Endodermal cell (in vitro differentiated cells): Measurements from ENCODE around the gene MTFMT. TPM values are rescaled to one million over a fixed set of nuclear protein-coding genes. Genes with fewer than 3 reads are reported as not detected.
"Not testable (repeated sequence)": the region's sequence is repeated elsewhere in the genome, so short reads cannot be mapped to it uniquely, and the experiment has no call there.

Experiments
- DNase-seq: peaks from one replicate; pipeline ENCODE4 v3.0.0-alpha.2; 2017
- H3K27ac ChIP-seq: 2 replicates; pipeline ENCODE4 v1.5.1; 2013; ENCODE audit warnings: mild to moderate bottlenecking, low read depth, low read length, moderate library complexity
- H3K27me3 ChIP-seq: 2 replicates; pipeline ENCODE4 v1.6.1; 2013; ENCODE audit warnings: mild to moderate bottlenecking, low read length, moderate library complexity; ENCODE audit not compliant: insufficient read depth, control insufficient read depth, poor library complexity, severe bottlenecking
- H3K36me3 ChIP-seq: 2 replicates; pipeline ENCODE4 v1.7.0; 2013; ENCODE audit warnings: mild to moderate bottlenecking, low read length, moderate library complexity; ENCODE audit not compliant: control insufficient read depth, insufficient read depth
- H3K4me1 ChIP-seq: one replicate; pipeline ENCODE4 v1.7.0; 2013; ENCODE audit warnings: low read length; ENCODE audit not compliant: control insufficient read depth, insufficient read depth
- H3K4me3 ChIP-seq: 2 replicates; pipeline ENCODE4 v1.5.1; 2013; ENCODE audit warnings: mild to moderate bottlenecking, low read length, moderate library complexity
- H3K9ac ChIP-seq: 2 replicates; pipeline ENCODE4 v1.6.1; 2013; ENCODE audit warnings: mild to moderate bottlenecking, low read length, moderate library complexity; ENCODE audit not compliant: poor library complexity, severe bottlenecking; ENCODE audit errors: extremely low read depth
- H3K9me3 ChIP-seq: 2 replicates; pipeline ENCODE4 v1.6.1; 2013; ENCODE audit warnings: mild to moderate bottlenecking, low read length, moderate library complexity; ENCODE audit not compliant: control insufficient read depth
- H3K27ac Mint-ChIP-seq: 2 replicates; pipeline ENCODE4 v1.8.0; 2020; ENCODE audit warnings: mixed read lengths
- H3K27me3 Mint-ChIP-seq: 2 replicates; pipeline ENCODE4 v1.8.0; 2021; ENCODE audit warnings: mild to moderate bottlenecking, mixed read lengths; ENCODE audit not compliant: insufficient read depth
- H3K36me3 Mint-ChIP-seq: 2 replicates; pipeline ENCODE4 v1.8.0; 2020; ENCODE audit warnings: low read depth, mixed read lengths
- H3K4me1 Mint-ChIP-seq: 2 replicates; pipeline ENCODE4 v1.8.0; 2020; ENCODE audit warnings: mixed read lengths
- H3K4me3 Mint-ChIP-seq: 2 replicates; pipeline ENCODE4 v1.8.0; 2020; ENCODE audit warnings: mild to moderate bottlenecking, moderate library complexity, mixed read lengths
- H3K9me3 Mint-ChIP-seq: 2 replicates; pipeline ENCODE4 v1.8.0; 2020; ENCODE audit warnings: mild to moderate bottlenecking, mixed read lengths
- WGBS, 2 experiments: methylation state at CpG; one replicate each; pipeline versions ENCODE4 v1.1.5 to v1.1.7; 2013; ENCODE audit warnings: missing lambda C conversion rate in 2 of 2, mixed read lengths in 1 of 2; ENCODE audit not compliant: insufficient coverage in 1 of 2, insufficient read length in 1 of 2; 5-methylcytosine and 5-hydroxymethylcytosine counted together
- total RNA-seq, 2 donors: library from RNA; stranded (reverse); fragmentation: NEBNext Ultra II Directional in 1 of 2; extraction: Animal tissue kit (Norgen Biotek cat#: 25700) in 1 of 2; gene quantifications; 2 replicates in 1 of 2; 3 replicates in 1 of 2; pipeline ENCODE4 v1.2.1, GENCODE V29; 2021
- TF ChIP-seq, protein P1 (sequence below): fragments of 200-600 bp; sonication (generic); conservative IDR thresholded peaks from 2 replicates; pipeline ENCODE4 v1.5.0; 2021; ENCODE audit warnings: antibody characterized with exemption, mild to moderate bottlenecking

The MTFMT gene
- total RNA-seq, 2 donors from 2014 or later = 17.8 to 23.2 TPM

- TF ChIP-seq, protein P1, sequence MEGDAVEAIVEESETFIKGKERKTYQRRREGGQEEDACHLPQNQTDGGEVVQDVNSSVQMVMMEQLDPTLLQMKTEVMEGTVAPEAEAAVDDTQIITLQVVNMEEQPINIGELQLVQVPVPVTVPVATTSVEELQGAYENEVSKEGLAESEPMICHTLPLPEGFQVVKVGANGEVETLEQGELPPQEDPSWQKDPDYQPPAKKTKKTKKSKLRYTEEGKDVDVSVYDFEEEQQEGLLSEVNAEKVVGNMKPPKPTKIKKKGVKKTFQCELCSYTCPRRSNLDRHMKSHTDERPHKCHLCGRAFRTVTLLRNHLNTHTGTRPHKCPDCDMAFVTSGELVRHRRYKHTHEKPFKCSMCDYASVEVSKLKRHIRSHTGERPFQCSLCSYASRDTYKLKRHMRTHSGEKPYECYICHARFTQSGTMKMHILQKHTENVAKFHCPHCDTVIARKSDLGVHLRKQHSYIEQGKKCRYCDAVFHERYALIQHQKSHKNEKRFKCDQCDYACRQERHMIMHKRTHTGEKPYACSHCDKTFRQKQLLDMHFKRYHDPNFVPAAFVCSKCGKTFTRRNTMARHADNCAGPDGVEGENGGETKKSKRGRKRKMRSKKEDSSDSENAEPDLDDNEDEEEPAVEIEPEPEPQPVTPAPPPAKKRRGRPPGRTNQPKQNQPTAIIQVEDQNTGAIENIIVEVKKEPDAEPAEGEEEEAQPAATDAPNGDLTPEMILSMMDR = no peak
- Histone ChIP-seq H3K9ac (no peak overlapping the region), H3K9me3 (no peaks in the 10 kb centered on the region), H3K27me3 (no peaks in the 10 kb centered on the region), H3K4me1 (no peaks in the 10 kb centered on the region), H3K27ac (no peak overlapping the region), H3K36me3 (peaks cover 9% of the 10 kb centered on the region), H3K4me3 (no peak overlapping the region)
- Mint-ChIP-seq H3K4me3 (no peak overlapping the region), H3K4me1 (peaks cover 9% of the 10 kb centered on the region), H3K36me3 (peaks cover 26% of the 10 kb centered on the region), H3K27me3 (peaks cover 5% of the 10 kb centered on the region), H3K9me3 (no peaks in the 10 kb centered on the region), H3K27ac (no peak overlapping the region)
- DNase-seq = no peak
- WGBS, 2 experiments = 91 to 100% methylated on average over 2 to 5 of the region's 6 CpGs
Observed at GRCh38 chr15:65026756-65027155, 2.7 kb downstream of the MTFMT start.

GRCh38 chr15:65021488-65021887 is 8.0 kb downstream of the MTFMT start:
- peaks cover 45% of the 10 kb centered on the region for H3K36me3 ChIP-seq
- no peak overlapping the region for H3K9ac ChIP-seq
- Mint-ChIP-seq H3K4me1 (no peaks in the 10 kb centered on the region), H3K9me3 (no peaks in the 10 kb centered on the region), H3K27ac (no peak overlapping the region), H3K36me3 (peaks cover 43% of the 10 kb centered on the region), H3K27me3 (no peaks in the 10 kb centered on the region), H3K4me3 (no peak overlapping the region)
- no peak overlapping the region for H3K4me3 ChIP-seq
- H3K27me3 ChIP-seq = no peaks in the 10 kb centered on the region
- no peak for DNase-seq
- H3K27ac ChIP-seq = no peak overlapping the region
- TF ChIP-seq, protein P1 = no peak
- H3K9me3 ChIP-seq = no peaks in the 10 kb centered on the region
- no peaks in the 10 kb centered on the region for H3K4me1 ChIP-seq

GRCh38 chr15:65020419-65020818 is 9.0 kb downstream of the MTFMT start:
- Mint-ChIP-seq H3K9me3 (no peaks in the 10 kb centered on the region), H3K4me3 (no peak overlapping the region), H3K36me3 (peaks cover 45% of the 10 kb centered on the region), H3K27me3 (no peaks in the 10 kb centered on the region), H3K27ac (no peak overlapping the region), H3K4me1 (no peaks in the 10 kb centered on the region)
- Histone ChIP-seq H3K4me1 (no peaks in the 10 kb centered on the region), H3K9ac (no peak overlapping the region), H3K36me3 (peaks cover 50% of the 10 kb centered on the region), H3K27ac (no peak overlapping the region), H3K9me3 (no peaks in the 10 kb centered on the region), H3K27me3 (no peaks in the 10 kb centered on the region), H3K4me3 (no peak overlapping the region)
- no peak for DNase-seq
- 86 to 90% methylated on average over 1 of the region's 1 CpG for WGBS, 2 experiments
- TF ChIP-seq, protein P1 = peak; percentile 42

- not testable (repeated sequence) for H3K27ac ChIP-seq, H3K4me3 ChIP-seq, H3K27me3 Mint-ChIP-seq, H3K4me1 Mint-ChIP-seq, H3K4me3 Mint-ChIP-seq, H3K27me3 ChIP-seq, H3K27ac Mint-ChIP-seq, H3K9ac ChIP-seq, DNase-seq, H3K4me1 ChIP-seq
- 94 to 100% methylated on average over 2 to 4 of the region's 4 CpGs for WGBS, 2 experiments
- peaks cover 57% of the 10 kb centered on the region for H3K36me3 ChIP-seq
- H3K9me3 Mint-ChIP-seq = peaks cover 19% of the 10 kb centered on the region
- peaks cover 62% of the 10 kb centered on the region for H3K36me3 Mint-ChIP-seq
- peaks cover 29% of the 10 kb centered on the region for H3K9me3 ChIP-seq
Observed at GRCh38 chr15:65011198-65011597, 18.2 kb downstream of the MTFMT start.
